M059J (cell line): ENCODE results near the gene EMP3. TPM values are rescaled to one million over a fixed set of nuclear protein-coding genes. Genes with fewer than 3 reads are reported as not detected.
A peak's percentile ranks its signal among the peaks of the same experiment; 100 is the strongest.

Experiments used
- DNase-seq: peaks from one replicate; pipeline ENCODE4 v3.0.0-alpha.2; 2012; ENCODE audit warnings: low read depth
- total RNA-seq: library from RNA; depleted of rRNA; stranded (reverse); fragments of >200 nt; shearing (Covaris generic); gene quantifications from 2 replicates; pipeline ENCODE4 v1.2.3, GENCODE V29; 2014; rRNA removed

EMP3 gene
- total RNA-seq, 1 experiment from 2014 or later: 98.0 TPM

- DNase-seq: no peak
Observed at GRCh38 chr19:48378194-48378570, 52.8 kb downstream of the EMP3 start.

DNA sequence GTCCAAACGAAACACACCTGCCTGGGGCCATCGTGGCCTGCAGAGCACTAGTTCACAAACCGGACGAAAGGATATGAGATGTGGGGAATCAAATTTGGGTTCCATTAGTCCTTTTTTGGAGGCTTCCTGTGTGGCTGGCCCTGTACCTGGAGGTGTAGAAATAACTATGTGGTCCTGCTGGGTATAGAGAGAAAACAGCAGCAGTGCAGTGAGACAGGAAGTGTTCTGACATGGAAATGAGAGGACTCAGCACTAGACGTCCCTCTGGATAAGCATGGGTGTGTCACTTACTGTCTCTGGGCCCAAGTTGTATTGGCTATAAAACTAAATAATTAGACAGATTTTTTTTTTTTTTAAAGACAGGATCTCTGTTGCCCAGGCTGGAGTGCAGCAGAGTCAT lies 53.7 kb downstream of the EMP3 start:
- DNase-seq: peak; percentile 50

Other genes starting within 250 kb of the EMP3 start
- 14.7 and 22.8 TPM in 2 replicates for gene PLA2G4C, start 214.7 kb upstream of the EMP3 start, total RNA-seq
- gene LIG1, start 155.2 kb upstream of the EMP3 start, total RNA-seq: 36.4 and 55.9 TPM in 2 replicates
- gene ZSWIM9, start 154.9 kb upstream of the EMP3 start, total RNA-seq: 0.52 and 1.6 TPM in 2 replicates
- 6.7 and 10.7 TPM in 2 replicates for gene CARD8, start 69.6 kb upstream of the EMP3 start, total RNA-seq
- gene ZNF114, start 55.5 kb upstream of the EMP3 start, total RNA-seq: 0.62 and 1.2 TPM in 2 replicates
- gene TMEM143, start 38.4 kb downstream of the EMP3 start, total RNA-seq: 2.3 and 3.3 TPM in 2 replicates
- gene SYNGR4, start 38.8 kb downstream of the EMP3 start, total RNA-seq: 0.42 TPM in 1 of 2 replicates, not detected in the other
- 236 and 247 TPM in 2 replicates for gene KDELR1, start 66.0 kb downstream of the EMP3 start, total RNA-seq
- 0.42 and 1.2 TPM in 2 replicates for gene GRIN2D, start 68.1 kb downstream of the EMP3 start, total RNA-seq
- gene GRWD1, start 120.4 kb downstream of the EMP3 start, total RNA-seq: 41.3 and 49.9 TPM in 2 replicates
- 0.02 and 0.47 TPM in 2 replicates for gene KCNJ14, start 130.0 kb downstream of the EMP3 start, total RNA-seq
- 33.5 and 63.4 TPM in 2 replicates for gene CYTH2, start 143.8 kb downstream of the EMP3 start, total RNA-seq
- gene LMTK3, start 186.3 kb downstream of the EMP3 start, total RNA-seq: 0.17 TPM in 1 of 2 replicates, not detected in the other
- not detected in 2 replicates for gene SULT2B1, start 226.6 kb downstream of the EMP3 start, total RNA-seq